ENCODE data around the gene SUCO.

Gene SUCO

DNA sequence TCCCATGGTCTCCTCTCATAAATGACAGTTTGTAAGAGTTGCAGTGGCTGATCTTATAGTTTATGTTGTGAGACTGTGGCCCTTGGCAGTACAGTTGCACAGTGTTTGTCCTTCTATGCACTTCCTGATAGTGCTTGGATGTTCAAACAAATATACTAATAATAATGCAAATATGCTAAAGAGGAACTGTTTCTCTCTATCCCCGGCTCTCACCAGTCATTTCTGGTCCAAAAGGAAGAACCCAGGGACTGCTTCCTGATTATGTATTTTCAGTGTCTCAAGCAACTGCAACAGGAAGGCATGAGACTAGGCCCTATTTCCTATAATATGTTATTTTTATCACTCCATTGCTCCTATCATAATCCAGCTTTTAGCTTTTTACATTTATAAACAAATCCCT, 17.0 kb upstream of the SUCO start:
- DNase-seq, result peak; percentile 70

DNA sequence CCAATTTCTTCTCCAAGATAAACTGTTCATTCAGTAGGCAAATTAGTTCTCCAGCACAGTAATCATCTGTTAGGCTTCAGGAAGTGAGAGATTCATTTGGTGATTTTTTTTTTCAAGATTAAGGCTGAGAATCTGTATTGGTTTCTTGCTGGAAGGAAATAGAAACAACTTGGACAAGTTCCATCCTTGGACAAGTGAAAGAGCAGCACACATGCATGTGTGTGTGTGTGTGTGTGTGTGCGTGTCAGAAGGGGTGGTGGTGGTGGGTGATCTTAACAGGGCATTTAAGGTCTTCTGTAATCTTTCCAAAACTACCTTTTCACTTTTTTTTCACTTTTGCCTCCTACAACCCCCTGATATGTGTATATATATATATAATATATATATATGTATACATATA, 15.9 kb upstream of the SUCO start:
- DNase-seq, result no peak

DNA sequence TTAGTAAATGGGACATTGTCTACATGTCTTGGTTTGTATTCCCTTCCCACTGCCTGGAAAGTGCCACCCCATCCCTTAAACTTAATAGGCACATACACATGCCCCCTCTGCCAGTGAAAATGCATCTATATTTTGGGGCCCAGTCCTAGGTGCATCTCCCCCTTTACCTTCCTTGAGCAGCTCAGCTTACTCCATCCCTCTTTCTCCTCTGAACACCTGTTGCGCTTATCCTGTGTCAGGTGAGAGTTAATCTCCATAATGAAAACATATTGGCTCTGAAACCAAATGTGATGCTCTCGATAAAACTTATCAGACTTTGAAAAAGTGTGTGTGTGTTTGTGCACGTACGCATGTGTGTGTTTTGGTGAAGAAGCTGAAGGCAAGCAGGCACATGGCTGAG, 15.4 kb upstream of the SUCO start:
- no peak for DNase-seq

DNA sequence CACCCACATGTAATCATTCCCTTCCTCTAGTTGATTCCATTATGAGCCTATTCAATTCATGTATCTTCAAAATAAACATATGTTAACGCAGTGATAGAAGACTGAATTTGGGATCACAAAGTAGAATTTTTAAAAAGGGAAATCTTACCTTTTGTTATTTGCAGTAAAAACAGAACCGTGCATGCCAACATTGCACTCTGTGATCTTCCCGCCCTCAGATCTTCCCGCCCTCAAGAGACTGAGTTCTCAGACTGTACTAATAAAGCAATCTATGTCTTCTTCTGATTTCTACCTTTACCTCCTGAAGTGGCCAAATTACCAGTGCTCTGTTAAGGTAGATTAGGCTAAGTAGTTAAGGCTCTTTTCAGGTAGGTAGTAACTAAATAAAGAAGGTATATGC, 3.6 kb upstream of the SUCO start:
- DNase-seq, result no peak

DNA sequence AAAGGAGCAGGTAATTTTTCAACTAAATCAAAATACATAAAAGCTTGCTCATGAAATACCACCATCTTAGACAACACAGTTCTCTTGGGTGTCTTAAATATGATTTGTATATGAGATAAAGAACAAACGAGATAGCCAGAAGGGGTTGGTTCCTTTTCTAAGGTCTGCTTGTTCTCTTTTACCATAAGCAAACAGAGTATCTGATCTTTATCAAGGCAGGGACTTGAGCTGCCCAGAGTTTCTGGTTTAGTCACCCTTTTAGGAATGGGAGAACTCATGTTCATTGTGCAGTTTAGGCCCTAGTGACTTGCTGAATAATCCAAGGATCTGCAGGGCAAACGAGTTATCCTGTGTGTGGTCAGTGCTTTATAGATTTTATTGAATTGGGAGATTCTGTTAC, 3.0 kb upstream of the SUCO start:
- DNase-seq, result no peak

DNA sequence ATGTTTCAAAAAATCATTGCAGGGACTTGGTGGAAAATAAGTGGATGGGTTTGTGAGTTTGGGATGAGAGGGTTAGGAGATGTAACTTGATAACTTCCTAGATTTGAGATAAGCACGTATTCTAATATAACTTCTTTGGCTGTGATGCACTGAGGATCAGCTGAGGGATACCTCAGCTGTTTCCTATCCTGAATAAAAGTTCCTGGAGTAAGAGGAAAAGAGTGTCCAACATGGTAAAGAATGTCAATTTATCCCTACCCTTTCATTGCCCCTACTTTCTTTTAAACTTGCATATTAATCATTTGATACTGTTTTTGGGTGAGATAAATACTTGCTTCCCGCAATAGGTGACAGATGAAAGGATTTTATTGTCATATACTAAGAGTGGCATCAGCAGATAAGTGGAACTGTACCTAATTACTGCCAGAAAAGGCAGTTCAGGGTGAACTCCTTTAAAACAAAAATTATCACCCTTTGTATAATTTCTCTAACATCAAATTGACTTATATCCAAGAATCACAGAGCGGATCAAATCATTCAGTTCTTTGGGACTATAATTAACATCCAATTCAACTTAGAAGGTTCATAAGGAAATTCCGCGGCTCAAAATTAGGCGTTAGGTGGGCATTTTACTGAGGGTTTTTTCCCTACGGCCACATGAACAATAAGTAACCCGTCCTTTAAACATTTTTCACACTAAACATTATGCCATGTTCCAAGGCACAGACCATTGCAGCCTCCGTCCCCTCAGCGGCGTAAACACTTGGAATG, 1.4 kb upstream of the SUCO start:
- DNase-seq, result peak; percentile 1

DNA sequence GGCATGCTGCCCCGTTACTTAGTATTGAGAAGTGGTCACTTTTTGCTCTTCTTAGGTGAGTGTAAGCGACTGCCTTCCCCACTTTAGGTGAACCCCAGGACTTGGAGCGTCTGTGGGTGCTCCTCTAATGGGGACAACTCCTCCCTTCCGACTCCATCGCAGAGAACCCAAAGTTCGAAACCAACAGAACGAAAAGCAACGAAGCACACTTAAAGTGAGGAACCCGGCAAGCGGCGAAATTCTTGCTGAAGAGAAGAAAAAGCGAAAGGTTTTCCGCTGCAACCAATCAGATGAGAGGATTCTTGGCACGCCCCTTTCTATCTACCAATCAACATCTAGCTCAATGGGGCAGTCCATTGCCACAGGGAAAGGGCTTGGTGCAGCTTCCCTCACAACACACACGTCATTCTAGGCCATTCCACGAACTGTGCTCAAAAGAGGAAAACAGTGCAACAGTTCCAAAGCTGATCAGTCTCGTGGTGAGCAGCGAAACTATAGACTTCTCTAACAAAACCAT, 709 bp upstream of the SUCO start:
- peak; percentile 98 for DNase-seq

DNA sequence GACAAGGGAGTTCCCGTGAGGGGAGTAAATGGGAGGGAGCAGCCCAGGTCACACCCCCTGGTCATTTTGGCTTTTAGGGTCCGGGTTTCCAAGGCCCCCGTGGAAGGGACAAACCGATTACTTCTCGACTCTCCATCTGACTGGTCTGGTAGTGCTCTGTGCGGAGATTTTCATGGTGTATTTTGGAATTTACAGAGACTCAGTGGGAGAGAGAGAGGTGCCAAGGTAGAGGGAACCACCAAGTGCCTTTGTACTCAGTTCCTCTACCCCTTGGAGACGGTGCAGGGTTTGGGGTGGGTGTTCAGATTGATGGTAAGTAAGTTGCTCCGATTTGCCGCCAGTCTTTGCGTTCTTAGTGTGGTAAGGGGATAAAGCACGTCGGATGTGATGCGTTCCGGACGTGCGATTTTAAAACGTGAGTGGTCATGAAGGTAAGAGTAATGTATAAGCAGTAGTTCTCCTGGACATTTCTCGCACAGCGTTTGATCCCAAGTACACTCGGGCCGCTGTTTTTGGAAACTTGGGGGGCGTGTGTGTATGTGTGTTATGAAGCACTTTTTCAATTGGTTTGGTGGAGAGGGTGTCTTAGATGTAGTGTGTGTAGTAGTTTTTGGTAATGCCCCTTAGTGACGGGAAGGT, 682 bp downstream of the SUCO start:
- DNase-seq, result peak; percentile 25

DNA sequence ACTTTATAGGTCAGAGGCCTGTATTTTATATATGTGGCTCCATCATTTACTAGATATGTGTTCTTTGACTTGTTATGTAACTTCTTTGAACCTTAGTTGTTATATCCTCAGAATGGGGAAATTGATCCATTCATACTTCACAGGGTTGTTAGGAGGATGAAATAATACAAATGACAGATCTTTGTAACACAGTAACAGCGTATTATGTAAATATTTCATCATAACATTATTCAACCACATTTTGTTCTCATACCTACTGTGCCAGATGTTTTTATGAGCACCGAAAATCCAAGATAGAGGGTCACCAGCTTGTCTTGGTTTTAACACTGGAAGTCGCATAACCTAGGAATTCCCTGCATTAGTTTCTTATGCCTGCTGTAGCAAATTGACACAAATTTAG, 3.3 kb downstream of the SUCO start:
- peak; percentile 21 for DNase-seq

DNA sequence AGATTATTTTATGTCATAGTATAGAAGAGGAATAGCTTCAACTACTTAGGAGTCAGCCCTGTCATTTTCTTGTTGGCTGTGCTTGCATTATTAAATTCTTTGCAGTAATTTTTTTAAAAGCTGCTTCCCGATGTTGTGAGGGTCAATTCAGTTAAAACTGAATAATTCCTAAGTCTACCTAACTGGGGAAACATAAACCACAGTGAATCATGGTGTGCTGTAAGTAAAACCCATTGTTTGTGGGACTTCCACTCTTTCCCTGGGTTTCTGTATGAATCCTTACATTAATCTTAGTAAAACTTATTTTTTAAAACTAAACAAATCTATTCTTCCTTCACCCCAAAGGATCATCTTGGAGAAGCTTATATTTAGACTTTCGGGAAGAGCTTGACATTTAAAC, 4.4 kb downstream of the SUCO start:
- no peak for DNase-seq

DNA sequence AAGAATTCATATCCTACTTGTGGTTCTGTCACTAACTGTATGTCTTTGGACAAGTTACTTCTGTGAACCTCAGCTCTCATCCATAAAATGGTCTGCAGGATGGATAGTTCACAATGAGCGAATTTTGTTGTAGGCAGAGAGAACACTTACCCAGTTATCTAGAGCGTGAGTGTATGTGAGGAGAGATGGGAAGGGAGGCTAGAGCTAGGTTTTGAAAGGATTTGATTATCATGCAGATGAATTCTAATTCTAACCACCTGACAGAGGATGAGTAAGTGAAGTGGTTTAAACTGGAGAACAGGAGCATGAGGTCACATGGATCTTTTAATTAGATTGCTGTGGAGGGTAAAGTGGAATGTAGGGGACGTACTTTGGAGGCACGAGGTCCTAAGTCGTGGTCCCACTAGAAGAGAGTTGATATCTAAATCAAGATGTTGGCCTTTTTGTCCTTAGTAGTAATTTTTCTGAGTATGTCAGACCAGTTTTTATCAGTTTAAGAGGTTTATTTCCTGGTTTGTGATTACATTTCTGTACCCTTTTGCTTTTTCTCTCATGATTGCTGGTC, 5.0 kb downstream of the SUCO start:
- DNase-seq, result no peak

DNA sequence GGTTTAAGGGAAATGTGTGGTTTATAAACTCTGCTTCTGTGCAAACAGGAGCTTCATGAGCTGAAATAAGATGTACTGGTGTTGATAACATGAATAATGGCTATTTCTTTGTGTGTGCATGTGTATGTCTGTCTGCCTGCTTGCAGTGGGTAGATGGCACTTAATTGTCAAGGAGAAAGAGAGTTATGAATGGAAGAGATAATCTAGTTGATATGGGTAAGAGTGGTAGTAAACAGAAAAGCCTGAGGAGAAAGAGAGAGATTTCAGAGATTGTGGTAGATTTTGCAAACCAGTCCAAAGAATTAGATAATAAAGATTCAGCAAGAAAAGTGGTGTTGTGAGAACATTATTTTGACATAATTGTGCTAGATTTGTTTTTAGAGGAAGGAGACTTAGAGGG, 7.7 kb downstream of the SUCO start:
- no peak for DNase-seq

DNA sequence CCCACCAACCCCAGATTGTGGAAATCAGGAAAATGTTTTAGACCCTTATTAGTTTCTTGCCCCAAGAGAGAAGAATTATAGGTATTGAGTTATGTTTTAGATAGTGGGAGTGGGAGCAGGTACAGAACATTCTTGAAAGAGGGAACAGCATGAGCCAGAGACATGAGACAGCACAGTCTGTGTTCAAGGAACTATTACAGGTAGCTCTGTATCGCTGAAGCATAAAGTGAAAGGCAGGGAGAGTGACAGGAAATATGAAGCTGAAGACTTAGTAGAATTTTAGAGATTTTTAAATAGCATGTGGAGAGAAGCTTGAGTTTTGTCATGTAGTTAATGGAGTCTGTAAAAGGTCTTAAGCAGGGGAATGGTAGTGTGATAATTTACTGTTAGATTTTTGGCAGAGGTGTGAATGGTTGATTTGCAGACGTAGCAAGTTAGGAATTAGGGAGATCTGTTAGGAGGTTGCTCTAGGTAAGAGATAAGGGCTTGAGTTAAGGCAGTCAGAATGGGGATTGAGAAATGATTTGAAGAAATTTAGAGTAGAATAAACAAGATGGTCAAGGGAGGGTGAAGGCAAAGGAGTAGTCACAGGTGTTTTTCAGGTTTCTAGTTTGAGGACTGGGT, 11.6 kb downstream of the SUCO start:
- DNase-seq, result no peak

DNA sequence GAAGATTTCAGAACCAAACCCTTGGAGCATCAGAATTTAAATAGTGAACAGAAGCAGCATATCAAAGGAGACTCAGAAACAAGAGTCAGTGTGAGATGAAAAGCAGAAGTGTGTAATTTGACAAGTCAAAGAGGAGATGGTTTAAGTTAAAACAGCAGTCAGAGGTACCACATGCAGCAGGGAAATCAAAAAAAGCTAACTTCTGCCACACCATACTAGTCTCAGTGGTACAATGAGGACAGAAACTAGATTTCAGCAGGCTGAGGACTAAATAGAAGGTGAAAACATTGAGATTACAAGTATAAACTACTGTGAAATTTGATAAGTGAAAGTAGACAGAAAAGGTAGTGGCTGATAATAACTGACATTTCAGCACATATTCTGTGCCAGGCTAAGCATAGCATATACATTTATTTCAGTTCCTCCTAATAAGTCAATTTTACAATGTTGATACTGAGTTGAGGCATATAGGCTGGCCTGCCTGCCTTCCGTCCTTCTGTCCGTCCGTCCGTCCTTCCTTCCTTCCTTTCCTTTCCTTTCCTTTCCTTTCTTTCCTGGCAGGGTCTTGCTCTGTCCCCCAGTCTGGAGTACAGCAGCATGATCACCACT, 12.6 kb downstream of the SUCO start:
- no peak for DNase-seq

DNA sequence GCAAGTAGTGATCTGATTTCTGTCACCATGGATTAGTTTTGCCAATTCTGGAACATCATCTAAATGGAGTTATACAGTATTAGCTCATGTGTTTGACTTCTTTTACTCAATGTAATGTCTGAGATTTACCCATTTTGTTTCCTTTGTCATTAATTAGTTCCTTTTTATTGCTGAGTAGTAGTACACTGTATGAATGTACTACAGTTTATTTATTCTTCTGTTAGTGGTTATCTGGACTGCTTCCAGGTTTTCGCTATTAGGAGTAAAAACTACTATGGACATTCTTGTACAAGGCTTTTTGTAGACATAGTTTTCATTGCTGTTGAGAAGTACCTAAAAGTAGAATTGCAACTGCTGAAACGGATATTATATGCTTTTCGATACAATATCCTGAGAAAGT, 14.1 kb downstream of the SUCO start:
- DNase-seq, result no peak

DNA sequence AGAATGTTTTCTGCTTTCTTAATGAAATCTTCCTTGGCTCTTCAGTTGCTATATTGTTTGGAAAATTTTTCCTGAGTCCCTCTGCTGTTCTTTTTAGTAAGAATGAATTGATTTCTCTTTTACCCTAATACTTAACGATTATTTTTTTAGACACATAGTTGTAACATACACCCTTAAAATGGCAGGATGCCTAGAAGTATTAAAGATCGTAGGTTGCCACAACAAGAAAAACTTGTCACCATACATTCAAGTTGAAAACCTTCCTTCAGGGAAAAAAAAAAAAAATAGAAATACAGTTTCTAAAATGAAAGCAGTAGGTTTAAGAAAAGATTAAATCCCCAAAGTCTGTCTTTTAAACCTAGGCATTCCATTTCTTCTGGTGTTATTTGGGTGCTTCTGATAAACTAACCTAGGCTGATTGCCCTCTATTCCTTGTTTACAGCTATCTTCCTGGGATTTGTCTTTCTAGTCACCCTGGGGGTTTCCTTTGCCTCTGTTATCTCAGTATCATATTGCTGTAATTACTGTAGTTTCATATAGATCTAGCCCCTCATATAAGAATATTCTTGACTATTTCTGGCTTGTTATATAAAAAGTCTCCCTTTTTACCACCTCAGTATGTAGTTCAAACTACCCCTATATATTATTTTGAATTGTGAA, 16.8 kb downstream of the SUCO start:
- no peak for DNase-seq

DNA sequence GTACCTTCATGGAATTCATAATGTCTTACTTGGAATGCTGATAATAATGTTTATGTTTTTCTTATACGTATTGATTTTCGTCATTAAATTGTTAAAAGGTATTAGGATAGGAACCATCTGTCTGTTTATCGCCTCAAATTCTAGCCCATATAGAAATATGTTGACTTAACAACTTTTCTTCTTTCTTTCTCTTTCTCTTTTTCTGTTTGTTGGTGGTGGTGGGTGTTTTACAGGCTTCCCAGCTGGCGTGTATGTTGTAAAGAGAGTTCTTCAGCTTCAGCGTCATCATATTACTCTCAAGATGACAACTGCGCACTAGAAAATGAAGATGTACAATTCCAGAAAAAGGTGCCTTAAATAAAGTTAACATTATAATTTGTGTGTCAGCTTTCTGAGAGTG, 18.3 kb downstream of the SUCO start:
- no peak for DNase-seq

DNA sequence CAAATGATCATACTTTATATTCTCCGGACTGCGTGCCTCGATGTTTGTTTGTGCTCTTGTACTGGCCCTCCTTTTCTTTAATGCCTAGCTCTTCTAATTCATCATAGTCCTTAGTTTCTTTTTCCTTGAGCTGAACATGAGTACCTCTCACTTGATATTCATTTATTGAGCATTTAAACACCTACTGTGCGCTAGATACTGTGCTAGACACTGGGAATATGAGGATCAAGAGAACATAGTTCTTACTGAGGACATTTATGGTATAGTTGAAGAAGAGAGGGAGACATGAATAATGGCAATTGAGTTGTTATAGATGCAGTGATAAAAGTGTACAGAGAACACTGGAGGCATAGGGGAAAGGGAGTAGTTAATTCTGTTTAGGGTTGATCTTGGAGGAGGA, 22.0 kb downstream of the SUCO start:
- DNase-seq, result no peak

DNA sequence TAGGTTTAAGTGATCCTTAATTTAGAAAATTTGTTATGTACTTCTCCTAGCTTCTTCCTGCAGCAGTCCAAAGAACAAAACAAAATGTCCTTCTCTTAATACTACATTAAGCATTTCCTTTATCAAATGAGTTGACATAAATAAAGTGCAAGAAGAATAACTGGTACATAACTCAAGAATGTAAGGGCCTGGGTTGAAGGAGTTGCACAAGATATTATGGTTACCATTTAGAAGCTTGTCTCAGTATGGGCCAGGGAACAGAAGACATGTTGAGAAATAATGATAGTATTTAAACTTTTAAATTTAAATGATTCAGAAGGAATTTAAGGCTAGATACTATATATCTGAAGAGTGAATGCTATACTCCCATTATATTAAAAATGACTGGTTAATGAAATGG, 23.5 kb downstream of the SUCO start:
- no peak for DNase-seq

DNA sequence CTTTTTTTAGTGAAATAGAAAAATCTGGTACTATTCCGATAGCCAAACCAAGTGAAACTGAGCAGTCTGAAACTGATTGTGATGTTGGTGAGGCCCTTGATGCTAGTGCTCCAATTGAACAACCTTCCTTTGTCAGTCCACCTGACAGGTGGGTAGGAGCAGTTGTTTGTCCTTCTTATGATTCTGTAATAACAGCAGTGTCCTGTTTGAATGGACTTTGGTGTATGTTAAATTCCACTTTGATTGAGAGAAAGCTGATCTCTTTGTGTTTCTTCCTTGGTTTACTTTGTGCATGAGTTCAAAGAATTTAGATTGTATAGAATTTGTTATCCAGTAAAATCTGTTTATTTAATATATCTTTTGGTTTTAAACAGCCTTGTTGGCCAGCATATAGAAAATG, 24.3 kb downstream of the SUCO start:
- no peak for DNase-seq

DNA sequence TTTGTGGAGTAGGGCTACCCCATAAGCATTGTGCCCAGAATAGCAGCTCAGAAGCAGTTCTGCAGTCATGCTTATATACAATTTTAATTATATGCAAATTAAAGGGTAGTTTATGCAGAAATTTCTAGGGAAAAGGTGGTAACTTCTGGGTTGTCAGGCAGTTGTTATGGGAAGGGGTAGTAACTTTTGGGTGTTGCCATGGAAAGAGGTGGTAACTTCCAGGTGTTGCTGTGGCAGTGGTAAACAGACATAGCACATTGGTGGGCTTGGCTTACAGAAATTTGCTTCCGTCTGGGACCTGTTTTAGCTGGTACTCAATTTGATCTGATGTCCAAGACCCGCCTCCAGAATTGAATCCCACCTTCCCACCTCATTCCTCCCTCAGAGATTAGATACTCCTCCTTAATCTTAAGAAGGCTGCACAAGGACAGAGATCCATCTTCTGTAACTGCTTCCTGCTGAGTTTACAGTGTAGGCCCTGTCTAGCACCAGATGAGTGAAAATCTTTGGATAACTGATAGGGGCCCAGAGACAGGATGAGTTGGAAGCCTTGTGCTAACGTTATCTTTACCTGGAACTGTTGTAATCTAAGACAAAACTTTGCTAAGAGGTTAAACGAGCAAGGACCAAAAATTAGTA, 26.7 kb downstream of the SUCO start:
- DNase-seq, result no peak

DNA sequence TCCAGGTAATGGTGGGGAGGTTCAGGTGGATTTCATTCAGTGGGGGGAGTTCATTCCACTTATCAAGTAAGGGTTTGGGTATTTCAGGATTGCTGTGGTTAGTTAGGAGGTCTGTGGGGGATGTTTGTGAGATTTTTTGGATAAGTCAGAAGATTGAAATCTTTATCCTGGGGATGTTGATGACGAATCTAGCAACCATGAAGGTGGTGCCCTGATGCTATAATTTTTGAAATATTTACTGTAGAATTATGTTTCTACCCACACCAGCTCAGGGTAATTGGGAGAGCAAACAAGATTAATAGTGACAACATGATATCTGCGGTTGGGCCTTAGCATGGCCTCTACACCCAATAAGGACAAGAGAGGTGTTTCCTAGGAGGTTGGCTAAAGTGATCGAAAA, 28.3 kb downstream of the SUCO start:
- no peak for DNase-seq
